Measurements from ENCODE around the gene PROM2.

PROM2 gene

DNA sequence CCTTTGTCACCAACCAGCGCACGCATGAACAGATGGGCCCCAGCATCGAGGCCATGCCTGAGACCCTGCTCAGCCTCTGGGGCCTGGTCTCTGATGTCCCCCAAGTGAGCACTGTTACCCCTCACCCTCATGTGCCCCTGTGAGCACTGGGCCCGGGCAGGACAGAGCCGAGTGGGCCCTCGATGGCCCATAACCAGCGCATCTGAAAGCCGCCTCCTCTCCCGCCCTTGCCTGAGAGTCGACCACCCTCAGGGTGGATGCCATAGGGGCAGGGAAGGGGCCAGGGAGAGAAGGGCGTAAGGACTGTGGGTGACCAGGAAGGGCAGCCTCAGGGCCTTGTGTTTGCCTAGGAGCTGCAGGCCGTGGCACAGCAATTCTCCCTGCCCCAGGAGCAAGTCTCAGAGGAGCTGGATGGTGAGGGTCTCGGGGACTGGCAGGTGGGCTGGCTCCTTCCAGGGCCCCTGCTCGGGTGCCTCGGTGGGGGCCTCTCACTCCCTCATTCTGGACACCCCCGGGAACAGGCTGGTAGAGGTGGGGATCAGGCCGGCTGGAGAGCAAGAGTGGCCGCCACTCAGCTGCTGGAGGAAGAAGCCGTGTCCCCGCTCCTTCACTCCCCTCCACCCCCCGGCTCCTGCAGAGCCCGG lies 2.1 kb downstream of the PROM2 start:
- WGBS (ENCODE audit: extremely low coverage, insufficient coverage, insufficient read length), result no CpG with 5 or more reads among the region's 22 CpGs
- Histone ChIP-seq H4K8ac (ENCODE audit: low read depth, low read length) (no peak overlapping the region), H2BK12ac (ENCODE audit: low read length) (no peak overlapping the region)

DNA sequence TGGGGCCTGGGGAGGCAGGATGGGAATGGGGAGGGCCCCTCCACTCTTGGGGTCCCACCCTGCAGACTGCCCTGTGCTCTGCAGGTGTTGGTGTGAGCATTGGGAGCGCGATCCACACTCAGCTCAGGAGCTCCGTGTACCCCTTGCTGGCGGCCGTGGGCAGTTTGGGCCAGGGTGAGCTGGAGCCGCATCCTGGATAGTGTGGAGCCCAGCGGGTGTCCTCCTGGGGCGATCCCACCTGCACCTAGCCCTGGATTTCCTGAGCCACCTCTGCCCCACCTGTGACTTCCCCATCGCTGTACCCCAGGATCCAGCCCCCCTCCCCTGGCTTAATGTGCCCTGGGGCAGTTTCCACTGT lies 2.6 kb downstream of the PROM2 start:
- Histone ChIP-seq H3K18ac (ENCODE audit: low read length) (no peak overlapping the region), H3K9me3 (ENCODE audit: insufficient read depth, low read depth, low read length) (peaks cover 2% of the 10 kb centered on the region), H2BK12ac (ENCODE audit: low read length) (no peak overlapping the region), H3K4me2 (ENCODE audit: low read length) (no peak overlapping the region), H3K23ac (ENCODE audit: low read length) (no peak overlapping the region), H2AFZ (ENCODE audit: insufficient read depth, low read length, poor library complexity) (no peak overlapping the region), H4K91ac (ENCODE audit: low read depth, low read length) (no peak overlapping the region), H3K27me3 (ENCODE audit: insufficient read depth, low read length) (no peaks in the 10 kb centered on the region), H3K4me3 (ENCODE audit: low read depth, low read length) (no peak overlapping the region), H4K12ac (ENCODE audit: low read depth, low read length) (no peak overlapping the region), H2AK5ac (ENCODE audit: low read length) (no peak overlapping the region), H3K27ac (ENCODE audit: low read depth, low read length) (no peak overlapping the region), H3K79me2 (ENCODE audit: control insufficient read depth, insufficient read depth, low read length, poor library complexity) (peaks cover 7% of the 10 kb centered on the region), H2BK5ac (ENCODE audit: low read depth, low read length, poor library complexity) (no peak overlapping the region), H2BK120ac (ENCODE audit: insufficient read depth, low read length, poor library complexity) (no peak overlapping the region), H3K14ac (ENCODE audit: low read length) (no peak overlapping the region), H3K9ac (ENCODE audit: low read length) (no peak overlapping the region), H3K79me1 (ENCODE audit: low read length) (peaks cover 14% of the 10 kb centered on the region), H4K8ac (ENCODE audit: low read depth, low read length) (no peak overlapping the region), H3K4me1 (ENCODE audit: control insufficient read depth in 1 of 2, insufficient read depth in 2 of 2, low read length in 2 of 2) (peaks cover 32 to 36% of the 10 kb centered on the region in 2 experiments), H3K4ac (ENCODE audit: low read depth, low read length) (no peak overlapping the region), H3K36me3 (ENCODE audit: control insufficient read depth in 1 of 2, insufficient read depth in 2 of 2, low read length in 2 of 2) (no peaks in the 10 kb centered on the region)
- DNase-seq, result no peak
- WGBS (ENCODE audit: extremely low coverage, insufficient coverage, insufficient read length), result no CpG with 5 or more reads among the region's 9 CpGs

More for the DNA sequence above, 2.1 kb downstream of the PROM2 start:
- H3K27ac ChIP-seq (ENCODE audit: low read depth, low read length), result no peak overlapping the region
- peaks cover 14% of the 10 kb centered on the region for H3K79me1 ChIP-seq (ENCODE audit: low read length)
- peaks cover 34 to 40% of the 10 kb centered on the region in 2 experiments for H3K4me1 ChIP-seq (ENCODE audit: control insufficient read depth in 1 of 2, insufficient read depth in 2 of 2, low read length in 2 of 2)
- H3K23ac ChIP-seq (ENCODE audit: low read length), result no peak overlapping the region
- H3K18ac ChIP-seq (ENCODE audit: low read length), result no peak overlapping the region
- H2AFZ ChIP-seq (ENCODE audit: insufficient read depth, low read length, poor library complexity), result no peak overlapping the region
- H3K9ac ChIP-seq (ENCODE audit: low read length), result no peak overlapping the region
- no peak overlapping the region for H3K4me3 ChIP-seq (ENCODE audit: low read depth, low read length)
- no peak overlapping the region for H3K4ac ChIP-seq (ENCODE audit: low read depth, low read length)
- H3K14ac ChIP-seq (ENCODE audit: low read length), result no peak overlapping the region
- H4K91ac ChIP-seq (ENCODE audit: low read depth, low read length), result no peak overlapping the region
- H3K27me3 ChIP-seq (ENCODE audit: insufficient read depth, low read length), result no peaks in the 10 kb centered on the region
- H3K36me3 ChIP-seq (ENCODE audit: control insufficient read depth in 1 of 2, insufficient read depth in 2 of 2, low read length in 2 of 2), result no peaks in the 10 kb centered on the region
- DNase-seq, result no peak
- H3K4me2 ChIP-seq (ENCODE audit: low read length), result no peak overlapping the region
- peaks cover 7% of the 10 kb centered on the region for H3K79me2 ChIP-seq (ENCODE audit: control insufficient read depth, insufficient read depth, low read length, poor library complexity)
- H2BK120ac ChIP-seq (ENCODE audit: insufficient read depth, low read length, poor library complexity), result no peak overlapping the region
- no peak overlapping the region for H2AK5ac ChIP-seq (ENCODE audit: low read length)
- H4K12ac ChIP-seq (ENCODE audit: low read depth, low read length), result no peak overlapping the region
- peaks cover under 1% of the 10 kb centered on the region for H3K9me3 ChIP-seq (ENCODE audit: insufficient read depth, low read depth, low read length)
- H2BK5ac ChIP-seq (ENCODE audit: low read depth, low read length, poor library complexity), result no peak overlapping the region

DNA sequence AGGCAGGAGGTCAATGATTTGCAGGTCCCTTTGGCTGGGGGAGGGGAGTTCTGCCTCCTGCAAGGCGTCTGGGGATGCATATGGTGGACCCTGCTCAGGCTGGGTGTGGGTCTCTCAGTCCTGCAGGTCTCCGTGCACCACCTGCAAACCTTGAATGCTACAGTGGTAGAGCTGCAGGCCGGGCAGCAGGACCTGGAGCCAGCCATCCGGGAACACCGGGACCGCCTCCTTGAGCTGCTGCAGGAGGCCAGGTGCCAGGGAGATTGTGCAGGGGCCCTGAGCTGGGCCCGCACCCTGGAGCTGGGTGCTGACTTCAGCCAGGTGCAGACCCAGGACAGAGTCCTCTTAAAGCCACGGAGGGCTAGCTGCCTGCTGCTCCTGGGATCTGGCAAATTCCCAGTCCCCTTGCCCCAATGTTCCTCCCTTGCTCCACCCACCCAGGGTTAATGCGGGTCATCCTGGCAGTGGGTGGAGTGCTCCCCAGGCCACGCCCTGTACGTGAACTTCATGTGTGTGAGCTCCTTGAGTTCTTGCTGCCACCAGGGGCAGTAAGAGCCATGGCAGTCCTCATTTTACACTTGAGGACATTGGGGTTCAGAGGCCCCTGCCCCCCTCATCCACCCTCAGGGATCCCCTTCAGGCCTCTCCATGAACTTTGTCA lies 3.1 kb downstream of the PROM2 start:
- no peak overlapping the region for H3K14ac ChIP-seq (ENCODE audit: low read length)
- no peak overlapping the region for H4K8ac ChIP-seq (ENCODE audit: low read depth, low read length)
- H3K27ac ChIP-seq (ENCODE audit: low read depth, low read length), result no peak overlapping the region
- H2BK12ac ChIP-seq (ENCODE audit: low read length), result no peak overlapping the region
- H3K79me2 ChIP-seq (ENCODE audit: control insufficient read depth, insufficient read depth, low read length, poor library complexity), result peaks cover 7% of the 10 kb centered on the region
- H3K36me3 ChIP-seq (ENCODE audit: control insufficient read depth in 1 of 2, insufficient read depth in 2 of 2, low read length in 2 of 2), result no peaks in the 10 kb centered on the region
- DNase-seq, result no peak
- no peak overlapping the region for H3K18ac ChIP-seq (ENCODE audit: low read length)
- no peak overlapping the region for H3K23ac ChIP-seq (ENCODE audit: low read length)
- no peak overlapping the region for H2AK5ac ChIP-seq (ENCODE audit: low read length)
- no peak overlapping the region for H3K4me2 ChIP-seq (ENCODE audit: low read length)
- H3K79me1 ChIP-seq (ENCODE audit: low read length), result peaks cover 14% of the 10 kb centered on the region
- peaks cover 32 to 36% of the 10 kb centered on the region in 2 experiments for H3K4me1 ChIP-seq (ENCODE audit: control insufficient read depth in 1 of 2, insufficient read depth in 2 of 2, low read length in 2 of 2)
- no CpG with 5 or more reads among the region's 11 CpGs for WGBS (ENCODE audit: extremely low coverage, insufficient coverage, insufficient read length)
- H2BK5ac ChIP-seq (ENCODE audit: low read depth, low read length, poor library complexity), result no peak overlapping the region
- H2AFZ ChIP-seq (ENCODE audit: insufficient read depth, low read length, poor library complexity), result no peak overlapping the region
- peaks cover 2% of the 10 kb centered on the region for H3K9me3 ChIP-seq (ENCODE audit: insufficient read depth, low read depth, low read length)
- H3K4ac ChIP-seq (ENCODE audit: low read depth, low read length), result no peak overlapping the region
- no peak overlapping the region for H2BK120ac ChIP-seq (ENCODE audit: insufficient read depth, low read length, poor library complexity)
- H3K27me3 ChIP-seq (ENCODE audit: insufficient read depth, low read length), result no peaks in the 10 kb centered on the region
- H3K4me3 ChIP-seq (ENCODE audit: low read depth, low read length), result no peak overlapping the region
- H3K9ac ChIP-seq (ENCODE audit: low read length), result no peak overlapping the region
- no peak overlapping the region for H4K12ac ChIP-seq (ENCODE audit: low read depth, low read length)
- H4K91ac ChIP-seq (ENCODE audit: low read depth, low read length), result no peak overlapping the region

DNA sequence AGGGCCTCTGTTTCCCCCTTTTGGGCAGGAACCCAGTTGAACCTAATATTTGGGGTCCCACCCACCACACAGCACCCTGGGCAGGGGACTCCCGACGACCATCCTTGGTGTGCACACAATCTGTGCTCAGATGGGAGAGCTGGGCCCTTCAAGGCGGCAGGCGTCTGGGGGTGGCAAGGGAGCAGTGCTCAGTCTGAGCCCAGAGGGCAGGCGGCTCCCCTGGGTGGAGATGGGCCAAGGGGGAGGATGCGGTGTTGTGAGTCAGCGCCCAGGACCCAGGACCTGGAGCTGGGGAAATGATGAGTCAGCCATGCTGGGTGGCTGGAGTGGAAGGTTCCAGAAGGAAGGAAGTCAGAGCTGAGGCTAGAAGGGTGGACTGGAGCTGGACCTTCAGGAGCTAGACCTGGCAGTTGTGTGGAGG lies 3.8 kb downstream of the PROM2 start:
- no peak overlapping the region for H3K4me2 ChIP-seq (ENCODE audit: low read length)
- no peak overlapping the region for H4K8ac ChIP-seq (ENCODE audit: low read depth, low read length)
- H4K91ac ChIP-seq (ENCODE audit: low read depth, low read length), result no peak overlapping the region
- no peak overlapping the region for H2BK12ac ChIP-seq (ENCODE audit: low read length)
- no peak overlapping the region for H3K18ac ChIP-seq (ENCODE audit: low read length)
- H3K27me3 ChIP-seq (ENCODE audit: insufficient read depth, low read length), result no peaks in the 10 kb centered on the region
- H2BK5ac ChIP-seq (ENCODE audit: low read depth, low read length, poor library complexity), result no peak overlapping the region
- H3K27ac ChIP-seq (ENCODE audit: low read depth, low read length), result no peak overlapping the region
- H3K79me2 ChIP-seq (ENCODE audit: control insufficient read depth, insufficient read depth, low read length, poor library complexity), result peaks cover 7% of the 10 kb centered on the region
- no peak overlapping the region for H3K23ac ChIP-seq (ENCODE audit: low read length)
- no peak overlapping the region for H3K4ac ChIP-seq (ENCODE audit: low read depth, low read length)
- H3K4me1 ChIP-seq (ENCODE audit: control insufficient read depth in 1 of 2, insufficient read depth in 2 of 2, low read length in 2 of 2), result peaks cover 32 to 36% of the 10 kb centered on the region in 2 experiments
- no peaks in the 10 kb centered on the region for H3K36me3 ChIP-seq (ENCODE audit: control insufficient read depth in 1 of 2, insufficient read depth in 2 of 2, low read length in 2 of 2)
- DNase-seq, result no peak
- H3K14ac ChIP-seq (ENCODE audit: low read length), result no peak overlapping the region
- no peak overlapping the region for H2AFZ ChIP-seq (ENCODE audit: insufficient read depth, low read length, poor library complexity)
- WGBS (ENCODE audit: extremely low coverage, insufficient coverage, insufficient read length), result no CpG with 5 or more reads among the region's 7 CpGs
- H4K12ac ChIP-seq (ENCODE audit: low read depth, low read length), result no peak overlapping the region
- no peak overlapping the region for H2BK120ac ChIP-seq (ENCODE audit: insufficient read depth, low read length, poor library complexity)
- H3K9ac ChIP-seq (ENCODE audit: low read length), result no peak overlapping the region
- peaks cover 14% of the 10 kb centered on the region for H3K79me1 ChIP-seq (ENCODE audit: low read length)
- H3K4me3 ChIP-seq (ENCODE audit: low read depth, low read length), result no peak overlapping the region
- H2AK5ac ChIP-seq (ENCODE audit: low read length), result no peak overlapping the region
- H3K9me3 ChIP-seq (ENCODE audit: insufficient read depth, low read depth, low read length), result peaks cover 2% of the 10 kb centered on the region

All from trophoblast cell (in vitro differentiated cells and primary cell).